Mononuclear cell (primary cell): ENCODE data around the gene ANKFN1. TPM values are rescaled to one million over a fixed set of nuclear protein-coding genes. Genes with fewer than 3 reads are reported as not detected.

Experiments used
- H3K27me3 ChIP-seq: 2 replicates; pipeline ENCODE4 v1.6.0; 2011; ENCODE audit warnings: low read length, control low read depth; ENCODE audit not compliant: insufficient read depth
- H3K4me1 ChIP-seq: 2 replicates; pipeline ENCODE4 v1.5.1; 2011; ENCODE audit warnings: mild to moderate bottlenecking, low read length, control low read depth; ENCODE audit not compliant: insufficient read depth
- H3K4me3 ChIP-seq: 2 replicates; pipeline ENCODE4 v1.5.1; 2011; ENCODE audit warnings: mild to moderate bottlenecking, low read length, moderate library complexity
- H3K9me3 ChIP-seq: 2 replicates; pipeline ENCODE4 v1.5.1; 2011; ENCODE audit warnings: low read depth, mild to moderate bottlenecking, control low read depth, low read length
- total RNA-seq: library from RNA; depleted of rRNA; stranded (reverse); fragments of >200 nt; gene quantifications from one replicate; pipeline ENCODE4 v1.2.3, GENCODE V29; 2012

ANKFN1 gene
- total RNA-seq, 1 donor, result not detected

- H3K9me3 ChIP-seq, result no peaks in the 10 kb centered on the region
- no peaks in the 10 kb centered on the region for H3K27me3 ChIP-seq
- H3K4me1 ChIP-seq, result no peaks in the 10 kb centered on the region
- no peak overlapping the region for H3K4me3 ChIP-seq
Measured at GRCh38 chr17:56185491-56186221, 32.4 kb downstream of the ANKFN1 start.

GRCh38 chr17:56186222-56186786 is 33.0 kb downstream of the ANKFN1 start:
- no peaks in the 10 kb centered on the region for H3K27me3 ChIP-seq
- no peaks in the 10 kb centered on the region for H3K4me1 ChIP-seq
- no peak overlapping the region for H3K4me3 ChIP-seq
- H3K9me3 ChIP-seq, result no peaks in the 10 kb centered on the region

DNA sequence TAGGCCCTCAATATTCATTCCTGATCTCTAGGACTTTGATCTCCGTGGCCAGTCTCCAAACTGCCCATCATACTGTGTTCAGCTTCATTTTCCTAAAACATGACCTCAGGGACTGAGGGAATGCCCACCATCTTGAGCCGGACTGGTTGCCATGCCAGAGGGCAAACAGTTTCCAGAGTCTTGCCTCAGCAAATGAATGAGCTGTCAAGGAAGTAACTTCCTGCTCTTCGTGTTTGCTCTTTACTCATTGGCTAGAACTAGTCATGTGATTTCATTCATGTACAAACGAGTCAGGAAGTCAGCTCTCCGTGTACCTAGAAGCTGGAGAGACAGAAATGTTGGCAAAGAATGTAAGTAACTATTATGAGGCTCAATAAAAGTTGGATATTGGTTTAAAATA is 50.2 kb downstream of the ANKFN1 start:
- Histone ChIP-seq H3K27me3 (no peaks in the 10 kb centered on the region), H3K9me3 (no peaks in the 10 kb centered on the region), H3K4me1 (no peaks in the 10 kb centered on the region), H3K4me3 (no peak overlapping the region)

DNA sequence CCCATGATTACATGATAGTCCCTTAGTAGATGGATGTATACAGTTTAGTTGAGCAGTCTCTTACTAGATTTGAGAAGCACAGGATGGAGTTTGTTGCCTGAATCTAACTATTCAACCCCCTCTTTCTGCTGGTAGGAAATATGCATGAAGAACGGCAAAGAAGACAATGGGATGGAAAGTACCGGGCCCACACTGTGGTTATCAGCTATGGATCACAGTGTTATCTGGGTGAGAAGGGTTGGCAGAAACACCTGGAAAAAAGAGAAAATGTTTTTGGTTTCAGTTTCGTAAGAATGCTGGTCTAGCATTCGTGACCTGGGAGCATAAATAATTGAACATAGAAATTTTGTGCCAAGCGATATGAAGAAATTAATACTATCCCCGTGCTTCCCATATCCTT is 53.1 kb downstream of the ANKFN1 start:
- H3K4me1 ChIP-seq, result no peaks in the 10 kb centered on the region
- H3K27me3 ChIP-seq, result no peaks in the 10 kb centered on the region
- no peak overlapping the region for H3K4me3 ChIP-seq
- peaks cover 2% of the 10 kb centered on the region for H3K9me3 ChIP-seq

- no peaks in the 10 kb centered on the region for H3K4me1 ChIP-seq
- peaks cover 5% of the 10 kb centered on the region for H3K9me3 ChIP-seq
- no peaks in the 10 kb centered on the region for H3K27me3 ChIP-seq
- H3K4me3 ChIP-seq, result no peak overlapping the region
Measured at GRCh38 chr17:56213031-56213430, 59.8 kb downstream of the ANKFN1 start.

DNA sequence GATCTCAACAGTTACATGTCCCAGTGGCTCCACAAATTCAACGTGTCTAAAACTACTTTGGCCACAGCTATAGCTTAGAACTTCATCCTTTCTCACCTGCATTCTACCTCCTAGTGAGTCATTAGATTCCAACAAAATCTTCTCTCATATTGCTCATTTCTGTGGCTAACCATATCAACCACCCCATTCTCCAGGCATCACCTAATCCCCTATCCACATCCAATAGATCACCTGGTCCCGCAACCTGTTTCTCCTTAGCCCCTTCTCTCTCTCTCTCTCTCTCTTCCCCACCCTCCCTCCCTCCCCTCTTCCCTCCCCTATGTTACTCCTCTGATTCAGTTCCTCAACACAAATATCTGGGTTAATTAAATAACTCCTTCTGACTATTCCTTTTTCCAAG is 64.6 kb downstream of the ANKFN1 start:
- Histone ChIP-seq H3K9me3 (no peaks in the 10 kb centered on the region), H3K4me1 (no peaks in the 10 kb centered on the region), H3K27me3 (no peaks in the 10 kb centered on the region), H3K4me3 (no peak overlapping the region)

GRCh38 chr17:56222255-56222654 is 69.0 kb downstream of the ANKFN1 start:
- no peaks in the 10 kb centered on the region for H3K9me3 ChIP-seq
- H3K4me1 ChIP-seq, result no peaks in the 10 kb centered on the region
- no peaks in the 10 kb centered on the region for H3K27me3 ChIP-seq
- no peak overlapping the region for H3K4me3 ChIP-seq

DNA sequence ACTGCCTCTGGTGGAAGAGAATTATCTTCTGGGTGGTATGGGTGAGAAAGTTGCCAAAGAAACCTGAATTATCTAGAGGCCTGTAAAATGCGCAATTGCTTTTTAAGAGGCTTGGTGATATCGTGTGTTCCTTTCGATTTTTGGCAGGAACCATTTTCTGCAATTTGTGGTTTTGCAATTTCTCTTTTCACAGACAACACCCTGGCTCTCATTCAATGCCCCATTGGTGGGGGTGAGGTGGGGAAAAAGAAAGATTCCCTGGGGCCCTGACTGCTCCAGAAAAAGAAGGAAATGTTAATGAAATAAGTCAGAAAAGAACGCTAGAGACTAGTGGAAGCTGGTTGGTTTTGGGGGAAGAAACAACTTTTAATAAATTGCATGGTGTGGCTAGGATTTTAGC is 77.4 kb downstream of the ANKFN1 start:
- H3K4me1 ChIP-seq, result peaks cover 4% of the 10 kb centered on the region
- no peaks in the 10 kb centered on the region for H3K9me3 ChIP-seq
- H3K4me3 ChIP-seq, result no peak overlapping the region
- H3K27me3 ChIP-seq, result no peaks in the 10 kb centered on the region

- H3K4me1 ChIP-seq, result peaks cover 4% of the 10 kb centered on the region
- H3K4me3 ChIP-seq, result no peak overlapping the region
- no peaks in the 10 kb centered on the region for H3K9me3 ChIP-seq
- H3K27me3 ChIP-seq, result no peaks in the 10 kb centered on the region
Measured at GRCh38 chr17:56231252-56231651, 78.0 kb downstream of the ANKFN1 start.

DNA sequence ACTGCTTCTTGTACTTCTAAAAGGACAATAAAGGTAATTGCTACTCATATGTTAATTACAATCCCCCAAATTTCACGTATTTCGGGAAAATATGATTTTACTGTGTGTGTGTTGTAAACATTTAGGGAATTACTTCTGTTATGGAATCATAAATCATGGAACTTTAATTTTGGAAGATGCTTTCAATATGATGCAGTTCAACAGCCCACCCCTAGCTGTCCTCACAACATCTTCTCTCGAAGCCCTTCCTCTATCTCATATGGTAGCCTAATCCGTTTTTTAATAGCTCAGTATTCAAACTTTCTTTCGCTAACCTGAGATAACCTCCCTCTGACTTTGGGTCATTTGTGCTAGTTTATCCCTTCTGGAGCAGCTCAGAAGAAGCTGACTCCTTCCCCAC is 78.4 kb downstream of the ANKFN1 start:
- Histone ChIP-seq H3K4me1 (peaks cover 4% of the 10 kb centered on the region), H3K9me3 (no peaks in the 10 kb centered on the region), H3K27me3 (no peaks in the 10 kb centered on the region), H3K4me3 (no peak overlapping the region)

DNA sequence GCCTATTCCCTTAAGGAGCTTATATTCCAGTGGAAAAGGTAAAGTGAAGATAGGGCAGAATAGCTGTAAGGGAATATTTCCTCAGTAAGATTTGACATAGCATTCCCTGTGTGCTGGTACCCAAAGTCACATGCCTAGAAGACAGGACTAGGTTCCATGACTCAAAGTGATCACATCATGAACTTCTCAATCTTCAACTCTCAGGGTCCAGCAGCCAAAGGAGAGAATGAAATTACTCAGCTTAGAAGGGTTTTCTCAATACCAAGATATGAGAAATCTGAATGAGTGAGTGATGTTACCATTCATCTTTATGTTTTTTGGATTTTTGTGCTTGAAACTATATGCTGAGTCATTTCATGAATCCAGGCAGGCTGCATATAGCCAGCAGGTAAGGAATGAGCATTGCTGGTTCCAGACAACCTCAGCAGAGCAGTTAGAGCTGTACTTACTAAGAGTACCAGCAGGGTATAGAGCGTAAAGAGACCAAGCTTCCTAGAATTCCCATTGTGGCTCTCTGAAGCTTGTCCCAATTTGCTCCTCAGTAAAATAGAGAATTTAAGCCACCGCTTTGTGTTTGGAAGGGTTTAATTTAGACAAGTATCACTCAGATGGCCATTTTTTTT is 91.1 kb downstream of the ANKFN1 start:
- no peaks in the 10 kb centered on the region for H3K27me3 ChIP-seq
- H3K9me3 ChIP-seq, result no peaks in the 10 kb centered on the region
- H3K4me1 ChIP-seq, result no peaks in the 10 kb centered on the region
- no peak overlapping the region for H3K4me3 ChIP-seq

GRCh38 chr17:56247816-56248215 is 94.5 kb downstream of the ANKFN1 start:
- no peaks in the 10 kb centered on the region for H3K27me3 ChIP-seq
- no peaks in the 10 kb centered on the region for H3K9me3 ChIP-seq
- no peaks in the 10 kb centered on the region for H3K4me1 ChIP-seq
- no peak overlapping the region for H3K4me3 ChIP-seq

DNA sequence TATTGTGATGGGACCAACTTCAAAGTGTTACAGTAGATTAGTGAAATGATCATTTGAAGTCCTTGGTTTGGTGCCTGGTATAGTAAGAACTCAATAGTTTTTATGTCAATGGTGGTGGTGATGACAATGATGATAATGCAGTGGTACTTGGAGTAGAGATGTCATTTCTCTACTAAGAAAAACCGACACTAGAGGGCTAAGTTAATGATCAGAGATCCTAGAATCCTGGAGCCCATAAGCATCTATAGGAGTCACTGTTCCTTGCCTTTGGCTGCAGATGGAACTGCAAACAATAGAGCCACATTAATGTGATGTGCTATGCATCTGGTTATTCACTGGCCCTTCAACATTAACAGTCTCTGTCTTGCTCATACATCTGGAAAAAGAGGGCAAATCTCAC is 103.8 kb downstream of the ANKFN1 start:
- Histone ChIP-seq H3K27me3 (no peaks in the 10 kb centered on the region), H3K4me1 (no peaks in the 10 kb centered on the region), H3K4me3 (no peak overlapping the region), H3K9me3 (no peaks in the 10 kb centered on the region)

- no peaks in the 10 kb centered on the region for H3K9me3 ChIP-seq
- no peaks in the 10 kb centered on the region for H3K27me3 ChIP-seq
- no peaks in the 10 kb centered on the region for H3K4me1 ChIP-seq
- no peak overlapping the region for H3K4me3 ChIP-seq
Measured at GRCh38 chr17:56260376-56261002, 107.2 kb downstream of the ANKFN1 start.

DNA sequence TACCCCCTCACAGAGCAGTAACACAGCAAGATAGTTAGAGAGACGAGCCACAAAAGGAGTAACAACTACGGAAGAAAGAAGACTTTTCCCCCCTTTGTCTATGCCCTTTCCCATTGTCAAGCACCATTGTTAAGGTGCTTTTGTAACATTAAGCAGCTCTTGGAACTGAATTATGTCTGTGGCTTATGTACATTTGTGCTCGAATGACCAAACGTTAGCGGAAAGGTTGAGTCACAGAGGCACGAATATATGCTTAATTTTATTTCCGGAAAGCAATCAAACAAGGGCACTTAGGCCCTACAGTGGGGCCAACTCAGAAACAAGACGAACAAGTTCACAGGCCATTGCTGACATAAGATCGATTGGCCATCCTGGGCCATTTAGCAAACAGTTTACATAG is 109.5 kb downstream of the ANKFN1 start:
- Histone ChIP-seq H3K4me1 (no peaks in the 10 kb centered on the region), H3K27me3 (no peaks in the 10 kb centered on the region), H3K9me3 (no peaks in the 10 kb centered on the region), H3K4me3 (no peak overlapping the region)
